ENCODE measurements around the gene EPYC.

The EPYC gene

DNA sequence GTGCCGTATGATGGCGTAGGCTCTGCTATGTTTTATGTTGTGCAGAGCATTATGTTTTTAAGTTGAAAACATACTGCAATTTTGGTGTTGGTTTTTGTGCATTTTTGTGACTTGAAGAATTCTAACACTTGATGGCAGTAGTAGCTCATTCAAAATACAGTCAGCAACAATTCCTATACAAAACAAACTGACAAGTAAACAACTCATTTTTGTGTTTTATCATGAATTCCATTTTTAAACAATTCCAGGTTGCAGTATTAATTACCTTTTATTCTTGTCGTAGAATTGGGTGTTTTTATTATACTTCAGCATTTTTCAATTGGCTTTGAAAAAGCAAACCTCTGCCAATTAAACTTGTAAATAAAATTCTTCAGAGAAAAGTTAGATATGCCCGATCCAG is 45.7 kb downstream of the EPYC start:
- TF ChIP-seq, protein P1, sequence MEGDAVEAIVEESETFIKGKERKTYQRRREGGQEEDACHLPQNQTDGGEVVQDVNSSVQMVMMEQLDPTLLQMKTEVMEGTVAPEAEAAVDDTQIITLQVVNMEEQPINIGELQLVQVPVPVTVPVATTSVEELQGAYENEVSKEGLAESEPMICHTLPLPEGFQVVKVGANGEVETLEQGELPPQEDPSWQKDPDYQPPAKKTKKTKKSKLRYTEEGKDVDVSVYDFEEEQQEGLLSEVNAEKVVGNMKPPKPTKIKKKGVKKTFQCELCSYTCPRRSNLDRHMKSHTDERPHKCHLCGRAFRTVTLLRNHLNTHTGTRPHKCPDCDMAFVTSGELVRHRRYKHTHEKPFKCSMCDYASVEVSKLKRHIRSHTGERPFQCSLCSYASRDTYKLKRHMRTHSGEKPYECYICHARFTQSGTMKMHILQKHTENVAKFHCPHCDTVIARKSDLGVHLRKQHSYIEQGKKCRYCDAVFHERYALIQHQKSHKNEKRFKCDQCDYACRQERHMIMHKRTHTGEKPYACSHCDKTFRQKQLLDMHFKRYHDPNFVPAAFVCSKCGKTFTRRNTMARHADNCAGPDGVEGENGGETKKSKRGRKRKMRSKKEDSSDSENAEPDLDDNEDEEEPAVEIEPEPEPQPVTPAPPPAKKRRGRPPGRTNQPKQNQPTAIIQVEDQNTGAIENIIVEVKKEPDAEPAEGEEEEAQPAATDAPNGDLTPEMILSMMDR (IDR thresholded peaks at IDR 0.05; ENCODE audit: borderline replicate concordance, control extremely low read depth, extremely low read depth, insufficient read depth, missing control alignments) = no peak
- no peak for DNase-seq (ENCODE audit: low spot score)
- in situ Hi-C loops (cut with MboI; ENCODE audit: low sequenced_read_pairs, unreplicated experiment) = loop anchor here (25.0 kb wide), 1 partner anchor 353 kb away; no protein-coding TSS in a partner anchor

DNA sequence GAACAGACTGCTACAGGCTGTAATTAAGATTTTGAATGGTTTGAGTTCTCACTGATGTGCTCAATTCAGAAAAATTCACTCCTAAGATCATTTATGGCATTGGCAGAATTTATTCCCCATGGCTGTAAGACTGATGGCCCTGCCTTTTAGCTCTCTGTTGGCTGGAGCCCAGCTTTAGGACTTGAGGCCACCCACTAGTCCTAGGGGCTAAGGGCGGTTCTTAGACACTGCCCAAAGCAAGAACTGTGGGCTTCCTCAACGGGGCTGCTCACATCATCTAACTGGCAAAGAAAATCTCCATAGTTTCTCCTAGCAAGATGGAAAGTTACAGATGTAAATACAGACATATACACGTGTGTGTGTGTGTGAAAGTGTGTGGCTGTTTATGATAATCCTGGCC is 46.4 kb downstream of the EPYC start:
- TF ChIP-seq, protein P1 (IDR thresholded peaks at IDR 0.05; ENCODE audit: borderline replicate concordance, control extremely low read depth, extremely low read depth, insufficient read depth, missing control alignments) = no peak
- no peak for DNase-seq (ENCODE audit: low spot score)
- in situ Hi-C loops (cut with MboI; ENCODE audit: low sequenced_read_pairs, unreplicated experiment) = loop anchor here (25.0 kb wide), 1 partner anchor 354 kb away; no protein-coding TSS in a partner anchor

DNA sequence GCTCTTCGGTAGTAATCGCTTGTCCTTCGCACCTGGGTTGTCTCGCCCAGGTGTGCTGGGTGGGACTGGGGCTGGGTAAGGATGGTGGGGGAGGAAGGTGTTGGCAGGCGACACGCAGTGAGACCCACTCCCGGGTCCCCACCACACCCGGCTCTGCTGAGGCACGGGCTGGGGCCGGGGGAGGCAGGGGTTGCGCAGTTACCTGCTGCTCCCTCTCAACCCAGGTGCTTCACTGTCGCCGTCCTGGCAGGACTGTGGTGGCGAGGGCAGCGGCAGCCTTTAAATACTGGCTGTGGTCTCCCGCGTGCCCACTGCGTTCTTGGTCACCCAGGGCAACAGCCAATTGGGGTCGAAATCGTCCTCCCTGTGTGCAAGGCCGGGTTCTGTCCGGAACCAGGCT is 49.9 kb downstream of the EPYC start, which contains the start of gene CCER1:
Gene CCER1 (minus strand): TSS at position 256 of the 400 bp plus-strand sequence. CDS start 434 bp downstream, outside the sequence.
- in situ Hi-C loops (cut with MboI; ENCODE audit: low sequenced_read_pairs, unreplicated experiment) = loop anchor here (25.0 kb wide), 1 partner anchor 357 kb away; no protein-coding TSS in a partner anchor
- TF ChIP-seq, protein P1 (IDR thresholded peaks at IDR 0.05; ENCODE audit: borderline replicate concordance, control extremely low read depth, extremely low read depth, insufficient read depth, missing control alignments) = no peak
- no peak for DNase-seq (ENCODE audit: low spot score)

DNA sequence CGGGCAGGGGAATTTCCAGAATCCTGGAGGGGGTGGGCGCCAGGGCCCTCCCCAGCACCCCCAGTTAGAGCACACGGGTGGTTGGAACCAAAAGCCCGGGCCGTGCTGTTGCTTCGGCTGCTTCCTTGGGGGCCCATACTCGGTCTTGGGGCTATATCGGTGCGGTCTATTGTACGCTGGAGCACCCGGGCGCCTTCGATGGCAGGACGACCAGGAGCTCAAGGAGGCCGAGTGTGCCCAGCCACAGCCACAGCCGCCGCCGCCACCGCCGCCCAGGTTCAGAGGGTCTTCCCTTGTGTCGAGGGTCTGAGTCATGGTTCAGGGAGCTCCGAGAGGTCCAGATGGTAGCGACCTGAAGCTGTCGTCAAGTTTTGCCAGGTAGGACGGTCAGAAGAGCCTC is 50.3 kb downstream of the EPYC start:
- DNase-seq (ENCODE audit: low spot score) = no peak
- in situ Hi-C loops (cut with MboI; ENCODE audit: low sequenced_read_pairs, unreplicated experiment) = loop anchor here (25.0 kb wide), 1 partner anchor 358 kb away; no protein-coding TSS in a partner anchor
- TF ChIP-seq, protein P1 (IDR thresholded peaks at IDR 0.05; ENCODE audit: borderline replicate concordance, control extremely low read depth, extremely low read depth, insufficient read depth, missing control alignments) = no peak

DNA sequence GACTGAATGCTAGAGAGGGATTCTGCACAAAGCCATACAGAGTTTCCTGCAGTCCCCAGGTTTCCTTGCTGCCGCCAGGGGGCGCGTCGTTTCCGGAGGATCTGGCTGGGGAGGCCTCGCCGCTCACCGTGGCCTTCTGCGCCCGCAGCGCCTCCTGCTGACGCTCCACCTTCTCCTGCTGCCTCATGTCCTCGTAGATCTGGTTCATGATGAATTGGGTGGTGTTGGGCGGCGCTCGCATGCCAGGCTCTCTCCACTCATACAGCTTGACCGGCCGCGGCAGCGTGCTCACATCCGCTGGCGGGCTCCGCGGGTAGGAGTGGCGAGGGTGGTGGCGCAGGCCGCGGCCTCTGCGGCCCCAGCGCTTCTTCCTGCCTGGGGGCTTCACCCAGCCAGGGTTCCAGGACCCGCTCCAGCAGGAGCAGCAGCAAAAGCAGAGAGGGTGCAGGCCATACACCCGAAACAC is 50.8 kb downstream of the EPYC start:
- in situ Hi-C loops (cut with MboI; ENCODE audit: low sequenced_read_pairs, unreplicated experiment) = loop anchor here (25.0 kb wide), 1 partner anchor 358 kb away; no protein-coding TSS in a partner anchor
- DNase-seq (ENCODE audit: low spot score) = no peak
- TF ChIP-seq, protein P1 (IDR thresholded peaks at IDR 0.05; ENCODE audit: borderline replicate concordance, control extremely low read depth, extremely low read depth, insufficient read depth, missing control alignments) = no peak

DNA sequence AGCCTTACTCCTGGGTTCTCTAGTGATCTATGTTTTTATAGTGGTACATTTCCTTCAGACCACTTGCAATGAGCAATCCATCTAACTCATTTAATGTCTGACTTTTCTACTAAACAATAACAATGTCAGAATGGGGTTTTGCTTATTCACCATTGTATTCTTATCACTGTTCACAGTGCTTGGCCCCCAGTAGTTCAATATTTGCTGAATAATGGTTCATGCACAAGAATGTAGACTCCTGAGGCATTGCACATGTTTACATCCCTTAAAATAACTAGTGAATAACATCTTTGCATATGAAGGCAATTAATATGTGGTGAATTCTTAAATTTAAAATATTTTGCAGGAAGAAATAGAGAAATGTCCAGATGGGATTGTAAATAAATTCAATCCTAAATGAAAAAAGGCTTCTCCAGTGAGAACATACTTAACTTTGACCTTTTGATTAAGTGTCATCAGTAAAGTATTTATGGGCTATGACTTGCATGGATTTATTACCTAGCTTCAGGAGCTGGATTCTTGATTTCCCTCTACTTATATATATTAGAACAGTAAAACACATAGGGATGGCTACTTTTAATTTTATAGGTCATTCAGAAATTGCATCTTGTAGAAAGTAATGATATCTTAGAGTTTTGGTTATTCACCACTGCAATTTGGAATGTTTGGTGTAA is 53.2 kb downstream of the EPYC start:
- no peak for DNase-seq (ENCODE audit: low spot score)
- in situ Hi-C loops (cut with MboI; ENCODE audit: low sequenced_read_pairs, unreplicated experiment) = loop anchor here (25.0 kb wide), 1 partner anchor 361 kb away; no protein-coding TSS in a partner anchor
- TF ChIP-seq, protein P1 (IDR thresholded peaks at IDR 0.05; ENCODE audit: borderline replicate concordance, control extremely low read depth, extremely low read depth, insufficient read depth, missing control alignments) = no peak

Data from GM13976 (cell line).